Stimulated activated naive CD8-positive, alpha-beta T cell treated with anti-CD3 and anti-CD28 coated beads, Interleukin-15, amount 100 ng/mL, for 72 hours (primary cell): ENCODE results near the gene ATG12.
"Not testable (repeated sequence)": the region's sequence is repeated elsewhere in the genome, so short reads cannot be mapped to it uniquely, and the experiment has no call there.

Source experiments
- ATAC-seq: fragments of 150-1000 bp; cut with Tn5 transposase; 2 replicates; pipeline ENCODE4 v1.10.0; 2021; ENCODE audit warnings: mild to moderate bottlenecking, moderate library complexity
- DNase-seq, 2 donors: peaks; one replicate each; pipeline ENCODE4 v3.0.0; 2021 to 2022
- H3K27ac Mint-ChIP-seq, 2 donors: one replicate each; pipeline ENCODE4 v1.8.0; 2022; ENCODE audit warnings: mild to moderate bottlenecking in 2 of 2, mixed read lengths in 2 of 2, moderate library complexity in 2 of 2
- H3K27me3 Mint-ChIP-seq: one replicate; pipeline ENCODE4 v1.8.0; 2022; ENCODE audit warnings: mixed read lengths
- H3K4me1 Mint-ChIP-seq: one replicate; pipeline ENCODE4 v1.8.0; 2022; ENCODE audit warnings: mild to moderate bottlenecking, mixed read lengths
- H3K4me3 Mint-ChIP-seq, 2 donors: one replicate each; pipeline ENCODE4 v1.8.0; 2022; ENCODE audit warnings: mild to moderate bottlenecking in 2 of 2, mixed read lengths in 2 of 2, moderate library complexity in 1 of 2
- H3K9me3 Mint-ChIP-seq, 2 donors: one replicate each; pipeline ENCODE4 v1.8.0; 2022; ENCODE audit warnings: mixed read lengths in 2 of 2

The ATG12 gene

DNA sequence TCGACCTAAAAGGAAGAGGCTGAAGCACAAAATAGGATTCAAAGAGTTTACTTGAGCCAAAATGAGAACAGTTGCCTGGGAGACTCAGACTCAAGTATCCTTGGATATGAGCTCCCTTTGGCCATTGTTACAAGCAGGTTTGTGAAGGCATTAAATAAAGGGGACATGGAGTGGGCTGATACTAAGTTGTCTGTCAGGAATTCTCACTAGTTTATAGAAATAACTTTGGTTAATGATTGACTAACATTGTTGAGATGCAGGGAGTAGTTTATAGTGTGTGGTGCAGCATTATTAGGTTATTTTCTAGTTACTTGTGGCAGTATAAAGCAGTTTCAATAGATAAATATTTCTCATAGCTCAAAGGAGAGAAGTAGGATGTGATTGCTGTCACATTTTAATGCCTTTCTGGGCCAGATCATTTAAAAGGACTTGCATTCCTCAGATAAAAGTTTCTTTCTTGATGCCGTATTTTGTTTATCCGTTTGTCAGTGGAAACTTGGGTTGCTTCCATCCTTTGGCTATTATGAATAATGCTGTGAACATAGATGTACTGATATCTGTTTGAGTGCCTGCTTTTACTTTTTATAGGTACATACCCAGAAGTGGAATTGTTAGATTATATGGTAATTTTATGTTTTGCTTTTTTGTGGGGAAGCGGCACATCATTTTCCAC lies 9.5 kb upstream of the ATG12 start:
- H3K4me1 Mint-ChIP-seq: peaks cover 25% of the 10 kb centered on the region
- H3K27ac Mint-ChIP-seq: no peak overlapping the region
- DNase-seq (no peak), ATAC-seq (no peak)
- H3K4me3 Mint-ChIP-seq: no peak overlapping the region
- peaks cover 11% of the 10 kb centered on the region in 2 donors for H3K9me3 Mint-ChIP-seq
- no peaks in the 10 kb centered on the region for H3K27me3 Mint-ChIP-seq

DNA sequence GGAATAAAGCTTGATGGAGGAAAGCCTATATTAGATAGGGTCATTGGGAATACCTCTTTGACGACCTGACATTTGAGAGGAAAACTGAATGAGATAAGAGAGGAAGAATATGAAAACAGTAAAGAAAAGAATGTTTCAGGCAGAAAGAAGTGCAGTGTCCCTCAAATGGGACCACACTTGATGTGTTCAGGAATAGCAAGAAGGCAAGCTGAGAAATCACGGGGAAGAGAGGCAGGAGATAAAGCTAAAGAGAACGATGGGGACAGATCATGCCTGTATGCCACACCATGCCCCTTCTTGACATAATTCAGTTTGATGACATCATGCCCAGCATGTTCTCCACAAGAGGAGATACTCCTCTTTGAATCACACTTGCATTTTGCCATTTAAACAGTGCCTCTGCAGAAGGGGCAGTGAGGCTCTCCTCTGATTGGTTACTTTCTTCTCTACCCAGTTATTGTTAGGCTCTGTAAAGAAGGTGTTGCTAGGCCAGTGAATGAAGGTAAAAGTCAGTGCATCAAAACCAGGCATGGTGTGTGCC lies 8.0 kb upstream of the ATG12 start:
- ATAC-seq (no peak), DNase-seq (no peak)
- H3K4me1 Mint-ChIP-seq: peaks cover 32% of the 10 kb centered on the region
- no peak overlapping the region for H3K4me3 Mint-ChIP-seq
- peaks cover 11% of the 10 kb centered on the region in 2 donors for H3K9me3 Mint-ChIP-seq
- no peak overlapping the region for H3K27ac Mint-ChIP-seq
- H3K27me3 Mint-ChIP-seq: no peaks in the 10 kb centered on the region

GRCh38 chr5:115847290-115847689 lies 5.9 kb upstream of the ATG12 start:
- Mint-ChIP-seq H3K4me3 (no peak overlapping the region), H3K27me3 (no peaks in the 10 kb centered on the region), H3K9me3 (no peaks in the 10 kb centered on the region), H3K4me1 (peaks cover 44% of the 10 kb centered on the region), H3K27ac (no peak overlapping the region)
- no peak for ATAC-seq
- no peak for DNase-seq

DNA sequence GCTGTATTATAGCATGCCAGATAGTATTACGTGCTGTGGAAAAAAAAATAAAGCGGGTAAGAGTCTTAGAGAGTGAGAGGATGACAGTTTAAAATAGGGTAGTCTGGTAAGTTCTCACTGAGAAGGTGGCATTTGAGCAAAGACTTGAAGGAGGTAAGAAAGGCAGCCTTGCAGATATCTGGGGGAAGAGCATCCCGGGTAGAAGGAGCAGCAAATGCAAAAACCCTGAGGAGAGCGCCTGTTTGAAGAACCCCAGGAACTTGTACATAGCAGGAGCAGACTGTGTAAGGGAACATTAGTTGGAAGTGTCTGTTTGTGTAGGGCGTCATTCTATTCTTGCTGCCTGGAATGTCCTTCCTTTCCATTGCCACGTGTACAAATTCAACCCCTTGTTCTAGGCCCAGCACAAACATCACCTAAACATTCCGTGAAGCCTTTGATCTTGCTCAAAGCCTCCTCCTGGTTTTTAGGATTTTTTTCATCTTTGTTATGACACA lies 3.0 kb upstream of the ATG12 start:
- H3K27me3 Mint-ChIP-seq: no peaks in the 10 kb centered on the region
- H3K4me1 Mint-ChIP-seq: peaks cover 45% of the 10 kb centered on the region
- no peak for ATAC-seq
- no peaks in the 10 kb centered on the region for H3K9me3 Mint-ChIP-seq
- H3K4me3 Mint-ChIP-seq: no peak overlapping the region
- no peak overlapping the region for H3K27ac Mint-ChIP-seq
- DNase-seq: no peak

GRCh38 chr5:115843444-115844130 lies 2.2 kb upstream of the ATG12 start:
- Mint-ChIP-seq H3K27me3 (no peaks in the 10 kb centered on the region), H3K9me3 (no peaks in the 10 kb centered on the region), H3K4me3 (peak overlapping the region; percentile 95 to 96), H3K4me1 (peaks cover 48% of the 10 kb centered on the region), H3K27ac (no peak overlapping the region)
- no peak for DNase-seq
- no peak for ATAC-seq

- DNase-seq (no peak), ATAC-seq (no peak)
- Mint-ChIP-seq H3K27me3 (no peaks in the 10 kb centered on the region), H3K27ac (peak overlapping the region in 1 of 2 donors; percentile 95), H3K4me3 (peak overlapping the region; percentile 95 to 96), H3K9me3 (no peaks in the 10 kb centered on the region), H3K4me1 (peaks cover 49% of the 10 kb centered on the region)
These were observed 1.6 kb upstream of the ATG12 start for GRCh38 chr5:115842952-115843351.

DNA sequence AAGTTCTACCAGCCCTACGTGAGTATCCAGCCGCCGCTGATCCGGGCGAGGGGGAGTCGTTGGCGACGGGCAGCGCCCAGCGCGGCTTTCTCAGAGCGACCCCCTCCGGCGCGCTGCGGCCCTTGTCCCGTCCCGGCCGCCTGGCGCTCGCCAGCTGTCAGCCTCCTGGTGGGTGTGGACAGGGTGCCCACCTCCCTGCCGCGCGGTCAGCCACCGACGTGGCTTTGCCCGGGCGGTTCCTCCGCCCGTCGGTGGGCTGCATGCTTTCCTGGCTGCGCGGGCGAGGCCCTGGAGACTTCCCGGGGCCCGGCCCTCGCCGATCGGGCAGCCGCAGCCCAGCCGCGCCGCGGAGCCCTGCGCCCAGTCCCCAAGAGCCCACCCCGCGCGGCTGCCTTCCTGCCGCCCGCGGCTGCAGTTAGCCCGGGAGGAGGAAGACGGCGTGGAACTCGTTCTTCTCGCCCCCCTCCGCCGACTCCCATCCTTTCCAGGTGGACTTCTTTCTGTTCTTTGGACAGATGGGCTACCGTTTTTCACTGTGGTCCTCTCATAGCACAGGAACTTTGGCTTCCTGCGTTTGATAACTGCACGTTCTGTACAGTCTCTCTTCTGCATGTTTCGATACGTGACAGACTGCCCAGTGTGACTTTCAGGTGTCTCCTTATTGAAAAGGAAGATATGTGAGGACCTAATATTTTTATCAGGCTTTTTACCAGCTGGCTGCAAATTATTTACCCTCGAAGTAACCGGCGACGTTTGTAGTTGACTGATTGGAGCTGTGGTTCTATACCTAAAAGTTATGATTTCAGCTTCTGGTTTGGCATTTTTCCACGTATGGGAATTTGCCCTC lies 947 bp upstream of the ATG12 start:
- H3K9me3 Mint-ChIP-seq: no peaks in the 10 kb centered on the region
- H3K4me1 Mint-ChIP-seq: peaks cover 53% of the 10 kb centered on the region
- peak overlapping the region; percentile 94 to 95 for H3K27ac Mint-ChIP-seq
- ATAC-seq (peak; percentile 44), DNase-seq (no peak)
- H3K4me3 Mint-ChIP-seq: peak overlapping the region; percentile 95 to 96
- no peaks in the 10 kb centered on the region for H3K27me3 Mint-ChIP-seq

GRCh38 chr5:115840873-115841272 lies 492 bp downstream of the ATG12 start:
- DNase-seq (no peak), ATAC-seq (no peak)
- H3K27me3 Mint-ChIP-seq: no peaks in the 10 kb centered on the region
- peak overlapping the region; percentile 98 to 99 for H3K27ac Mint-ChIP-seq
- peak overlapping the region; percentile 95 to 96 for H3K4me3 Mint-ChIP-seq
- H3K4me1 Mint-ChIP-seq: peaks cover 53% of the 10 kb centered on the region
- H3K9me3 Mint-ChIP-seq: no peaks in the 10 kb centered on the region

GRCh38 chr5:115838885-115839518 lies 2.4 kb downstream of the ATG12 start:
- Mint-ChIP-seq H3K9me3 (no peaks in the 10 kb centered on the region), H3K4me3 (peak overlapping the region; percentile 95 to 96), H3K4me1 (peaks cover 44% of the 10 kb centered on the region), H3K27ac (peak overlapping the region in 1 of 2 donors; percentile 48), H3K27me3 (no peaks in the 10 kb centered on the region)
- ATAC-seq (no peak), DNase-seq (no peak)

- Mint-ChIP-seq H3K4me1 (peaks cover 29% of the 10 kb centered on the region), H3K9me3 (no peaks in the 10 kb centered on the region), H3K27ac (no peak overlapping the region), H3K27me3 (no peaks in the 10 kb centered on the region), H3K4me3 (no peak overlapping the region)
- DNase-seq: no peak
- no peak for ATAC-seq
These were observed 5.9 kb downstream of the ATG12 start for GRCh38 chr5:115835481-115835880.

- Mint-ChIP-seq H3K4me3 (no peak overlapping the region), H3K9me3 (peaks cover 0 to 13% of the 10 kb centered on the region in 2 donors), H3K27ac (no peak overlapping the region), H3K4me1 (peaks cover 6% of the 10 kb centered on the region), H3K27me3 (peaks cover 4% of the 10 kb centered on the region)
- ATAC-seq (no peak), DNase-seq (no peak)
These were observed 10.1 kb downstream of the ATG12 start for GRCh38 chr5:115831163-115831768.

GRCh38 chr5:115829913-115830312 lies 11.5 kb downstream of the ATG12 start:
- ATAC-seq: no peak
- no peaks in the 10 kb centered on the region for H3K4me1 Mint-ChIP-seq
- DNase-seq: no peak
- H3K9me3 Mint-ChIP-seq: peaks cover 0 to 25% of the 10 kb centered on the region in 2 donors
- H3K27me3 Mint-ChIP-seq: peaks cover 14% of the 10 kb centered on the region
- no peak overlapping the region for H3K27ac Mint-ChIP-seq
- H3K4me3 Mint-ChIP-seq: no peak overlapping the region

- Mint-ChIP-seq H3K4me1 (no peaks in the 10 kb centered on the region), H3K27ac (no peak overlapping the region), H3K9me3 (peaks cover 0 to 29% of the 10 kb centered on the region in 2 donors), H3K27me3 (peaks cover 30% of the 10 kb centered on the region), H3K4me3 (no peak overlapping the region)
- DNase-seq: no peak
- no peak for ATAC-seq
These were observed 15.4 kb downstream of the ATG12 start for GRCh38 chr5:115825948-115826347.

GRCh38 chr5:115824983-115825382 lies 16.4 kb downstream of the ATG12 start:
- not testable (repeated sequence) for ATAC-seq, DNase-seq, H3K4me1 Mint-ChIP-seq, H3K27ac Mint-ChIP-seq, H3K4me3 Mint-ChIP-seq
- peaks cover 0 to 29% of the 10 kb centered on the region in 2 donors for H3K9me3 Mint-ChIP-seq
- H3K27me3 Mint-ChIP-seq: peaks cover 40% of the 10 kb centered on the region

DNA sequence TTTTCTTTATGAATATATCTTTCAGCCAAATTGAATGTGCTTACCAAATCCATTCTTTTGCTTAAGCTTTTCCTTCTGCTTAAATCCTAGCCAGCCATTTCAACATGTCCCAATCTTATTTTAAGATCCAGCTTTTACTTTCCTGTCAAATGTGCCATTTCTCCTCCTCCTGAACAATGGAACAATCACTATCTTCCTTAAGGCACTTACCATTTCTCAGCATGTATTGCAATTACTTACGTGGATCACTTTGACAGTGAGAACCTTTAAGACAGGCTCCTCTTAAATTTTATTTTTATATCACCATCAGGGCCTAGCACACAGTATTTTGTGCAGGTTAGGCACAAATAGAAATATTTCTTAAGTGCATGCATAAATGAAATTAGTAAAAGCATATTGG lies 20.5 kb downstream of the ATG12 start:
- Mint-ChIP-seq H3K9me3 (peaks cover 0 to 13% of the 10 kb centered on the region in 2 donors), H3K27me3 (peaks cover 70% of the 10 kb centered on the region), H3K4me1 (peaks cover 10% of the 10 kb centered on the region), H3K27ac (no peak overlapping the region), H3K4me3 (no peak overlapping the region)
- ATAC-seq (no peak), DNase-seq (no peak)
